RWPE1 (cell line): Measurements from ENCODE around the gene ZMYM1.
A peak's percentile ranks its signal among the peaks of the same experiment; 100 is the strongest.

ENCODE experiments used
- CTCF ChIA-PET: fragments of 350-600 bp; sonication (Branson Sonifier 250); formaldehyde crosslinking; extraction: SDS; loops from one replicate; lab custom pipeline; 2021; lab: Yijun Ruan, JAX
- POLR2A ChIA-PET: fragments of 400-600 bp; formaldehyde crosslinking; extraction: SDS; loops from one replicate; lab custom pipeline; 2020; ENCODE audit warnings: antibody characterized with exemption; ENCODE audit not compliant: low non-redundant PET; lab: Yijun Ruan, JAX
- DNase-seq: peaks from one replicate; pipeline ENCODE4 v3.0.0; 2012; ENCODE audit warnings: low spot score
- H3K27ac ChIP-seq: fragments of 450-650 bp; 2 replicates; pipeline ENCODE4 v1.5.1; 2017
- TF ChIP-seq, protein P1 (sequence below): fragments of 450-650 bp; conservative IDR thresholded peaks from 2 replicates; pipeline ENCODE4 v1.5.1; 2017; ENCODE audit warnings: low read depth, mild to moderate bottlenecking

Gene ZMYM1

DNA sequence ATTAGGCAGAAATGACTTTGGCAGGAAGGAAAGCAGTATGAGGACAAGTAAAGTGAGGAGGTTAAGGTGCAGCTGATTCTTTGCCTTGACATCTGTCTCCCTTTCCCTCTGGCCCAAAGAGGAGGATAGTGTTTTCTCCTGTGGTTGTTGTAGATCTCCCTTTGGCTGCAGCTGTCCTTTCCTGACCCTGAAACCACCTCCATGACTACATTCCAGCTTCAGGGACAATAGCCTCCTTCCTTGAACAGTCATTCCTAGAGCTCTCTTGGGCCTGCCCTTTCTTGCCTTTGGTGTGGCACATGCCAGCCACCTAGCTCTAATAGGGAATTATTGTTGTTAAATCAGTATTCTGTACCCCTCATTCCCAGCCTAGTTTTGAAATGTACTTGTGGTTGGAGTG is 6.2 kb downstream of the ZMYM1 start:
- peak overlapping the region; percentile 84 for H3K27ac ChIP-seq
- DNase-seq, result peak; percentile 73
- ChIA-PET CTCF (interaction anchor here (0.6 to 0.7 kb wide), 2 partner anchors 54 to 223 kb away, joined by 3 read pairs; partner anchors contain the start of gene ZMYM6), POLR2A (no interaction called here)
- TF ChIP-seq, protein P1, sequence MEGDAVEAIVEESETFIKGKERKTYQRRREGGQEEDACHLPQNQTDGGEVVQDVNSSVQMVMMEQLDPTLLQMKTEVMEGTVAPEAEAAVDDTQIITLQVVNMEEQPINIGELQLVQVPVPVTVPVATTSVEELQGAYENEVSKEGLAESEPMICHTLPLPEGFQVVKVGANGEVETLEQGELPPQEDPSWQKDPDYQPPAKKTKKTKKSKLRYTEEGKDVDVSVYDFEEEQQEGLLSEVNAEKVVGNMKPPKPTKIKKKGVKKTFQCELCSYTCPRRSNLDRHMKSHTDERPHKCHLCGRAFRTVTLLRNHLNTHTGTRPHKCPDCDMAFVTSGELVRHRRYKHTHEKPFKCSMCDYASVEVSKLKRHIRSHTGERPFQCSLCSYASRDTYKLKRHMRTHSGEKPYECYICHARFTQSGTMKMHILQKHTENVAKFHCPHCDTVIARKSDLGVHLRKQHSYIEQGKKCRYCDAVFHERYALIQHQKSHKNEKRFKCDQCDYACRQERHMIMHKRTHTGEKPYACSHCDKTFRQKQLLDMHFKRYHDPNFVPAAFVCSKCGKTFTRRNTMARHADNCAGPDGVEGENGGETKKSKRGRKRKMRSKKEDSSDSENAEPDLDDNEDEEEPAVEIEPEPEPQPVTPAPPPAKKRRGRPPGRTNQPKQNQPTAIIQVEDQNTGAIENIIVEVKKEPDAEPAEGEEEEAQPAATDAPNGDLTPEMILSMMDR, result no peak

DNA sequence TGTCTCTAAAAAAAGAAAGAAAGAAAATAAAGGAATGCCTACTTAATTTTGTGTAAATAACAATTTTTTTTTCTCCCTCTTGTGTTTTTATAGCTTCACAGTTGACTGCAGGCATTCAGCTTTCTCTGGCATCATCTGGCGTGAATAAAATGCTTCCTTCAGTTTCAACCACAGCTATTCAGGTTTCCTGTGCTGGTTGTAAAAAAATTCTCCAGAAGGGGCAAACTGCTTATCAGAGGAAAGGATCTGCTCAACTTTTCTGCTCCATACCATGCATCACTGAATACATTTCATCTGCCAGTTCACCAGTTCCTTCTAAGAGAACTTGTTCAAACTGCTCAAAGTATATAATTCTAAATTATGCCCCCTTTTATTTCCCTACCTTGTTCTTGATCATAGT is 18.0 kb downstream of the ZMYM1 start:
- TF ChIP-seq, protein P1, result no peak
- ChIA-PET POLR2A (no interaction called here), CTCF (no interaction called here)
- no peak overlapping the region for H3K27ac ChIP-seq
- DNase-seq, result no peak

DNA sequence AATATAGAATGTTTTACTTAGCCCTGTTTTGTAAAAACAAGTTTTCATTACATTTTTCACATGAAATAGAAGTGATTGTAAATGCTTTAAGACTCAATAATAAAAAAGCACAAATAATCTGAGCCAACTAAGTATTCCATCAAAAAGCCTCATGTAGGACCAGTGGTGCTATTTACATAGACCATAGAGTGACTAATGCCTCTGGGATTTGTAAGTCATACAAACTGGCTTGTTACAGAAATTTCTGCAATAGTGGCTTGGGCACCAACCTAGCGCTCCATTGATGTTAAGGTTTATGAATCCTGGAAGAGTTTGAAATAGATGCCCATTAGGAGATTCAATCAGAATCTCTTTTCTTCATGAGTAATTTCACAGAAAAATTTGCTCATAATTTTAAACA is 31.9 kb downstream of the ZMYM1 start:
- no peak overlapping the region for H3K27ac ChIP-seq
- TF ChIP-seq, protein P1, result no peak
- ChIA-PET POLR2A (no interaction called here), CTCF (interaction anchor here (0.6 kb wide), 1 partner anchor 150 kb away, joined by 4 read pairs; no protein-coding TSS in a partner anchor)
- peak; percentile 34 for DNase-seq

DNA sequence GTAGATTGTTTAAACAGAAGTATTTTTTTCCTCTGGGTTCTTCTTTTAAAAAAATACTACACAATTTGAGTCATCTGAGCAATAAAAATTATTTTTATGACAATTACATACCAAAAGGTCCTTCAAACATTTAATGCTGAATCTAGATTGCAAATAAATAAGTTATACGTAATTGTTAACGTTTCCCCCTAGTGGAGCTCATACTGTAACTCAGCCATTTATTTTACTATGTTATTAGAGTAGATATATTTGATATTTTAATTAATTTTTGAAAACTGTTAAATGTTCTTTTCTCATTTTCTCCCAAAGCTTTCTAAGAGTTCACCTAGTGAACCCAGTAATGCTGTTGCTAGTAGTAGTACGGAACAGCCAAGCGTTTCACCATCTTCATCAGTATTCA is 33.5 kb downstream of the ZMYM1 start:
- POLR2A ChIA-PET, result no interaction called here
- CTCF ChIA-PET, result interaction anchor here (0.6 to 0.7 kb wide), 2 partner anchors 547 to 1603 kb away, joined by 3 to 4 read pairs; no protein-coding TSS in a partner anchor

DNA sequence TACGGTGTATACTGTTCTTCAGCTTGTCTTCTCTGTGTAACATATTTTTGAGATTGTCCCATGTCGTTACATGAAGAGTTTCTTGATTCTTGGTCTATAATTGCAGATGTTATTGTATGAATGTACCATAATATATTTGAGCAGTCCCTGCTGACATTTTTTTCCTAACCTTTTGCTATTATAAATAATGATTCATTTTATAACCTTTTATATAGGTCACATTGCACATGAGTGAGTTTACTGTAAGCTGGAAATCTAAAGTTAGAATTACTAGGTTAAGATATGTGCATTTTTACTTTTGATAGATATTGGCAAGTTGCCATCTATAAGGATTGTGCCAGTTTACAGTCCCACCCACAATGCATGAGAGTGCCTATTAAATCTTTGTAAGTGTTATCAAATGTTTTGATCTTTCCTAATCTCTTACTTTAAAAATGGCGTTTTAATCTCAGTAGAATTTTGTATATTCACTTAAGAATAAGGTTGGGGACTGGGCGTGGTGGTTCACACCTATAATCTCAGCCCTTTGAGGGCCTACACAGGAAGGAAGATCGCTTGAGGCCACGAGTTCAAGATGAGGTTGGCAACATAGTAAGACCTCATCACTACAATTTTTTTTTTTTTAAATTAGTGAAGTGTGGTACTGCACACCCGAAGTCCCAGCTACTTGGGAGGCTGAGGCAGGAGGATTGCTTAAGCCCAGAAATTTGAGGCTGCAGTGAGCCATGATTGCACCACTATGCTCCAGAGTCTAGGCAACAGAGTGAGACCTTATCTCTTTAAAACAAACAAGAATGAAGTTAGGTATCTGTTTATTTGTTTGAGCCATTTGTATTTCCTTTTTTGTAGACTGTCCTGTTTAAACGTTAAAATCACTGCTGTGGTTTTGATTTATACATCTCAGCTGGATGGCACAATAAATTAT is 36.5 kb downstream of the ZMYM1 start:
- H3K27ac ChIP-seq, result no peak overlapping the region
- ChIA-PET POLR2A (no interaction called here), CTCF (interaction anchor here (0.6 kb wide), 1 partner anchor 333 kb away, joined by 3 read pairs; no protein-coding TSS in a partner anchor)
- DNase-seq, result no peak
- TF ChIP-seq, protein P1, result no peak

More for the DNA sequence above, 33.5 kb downstream of the ZMYM1 start:
- TF ChIP-seq, protein P1, result no peak
- no peak overlapping the region for H3K27ac ChIP-seq
- DNase-seq, result no peak

DNA sequence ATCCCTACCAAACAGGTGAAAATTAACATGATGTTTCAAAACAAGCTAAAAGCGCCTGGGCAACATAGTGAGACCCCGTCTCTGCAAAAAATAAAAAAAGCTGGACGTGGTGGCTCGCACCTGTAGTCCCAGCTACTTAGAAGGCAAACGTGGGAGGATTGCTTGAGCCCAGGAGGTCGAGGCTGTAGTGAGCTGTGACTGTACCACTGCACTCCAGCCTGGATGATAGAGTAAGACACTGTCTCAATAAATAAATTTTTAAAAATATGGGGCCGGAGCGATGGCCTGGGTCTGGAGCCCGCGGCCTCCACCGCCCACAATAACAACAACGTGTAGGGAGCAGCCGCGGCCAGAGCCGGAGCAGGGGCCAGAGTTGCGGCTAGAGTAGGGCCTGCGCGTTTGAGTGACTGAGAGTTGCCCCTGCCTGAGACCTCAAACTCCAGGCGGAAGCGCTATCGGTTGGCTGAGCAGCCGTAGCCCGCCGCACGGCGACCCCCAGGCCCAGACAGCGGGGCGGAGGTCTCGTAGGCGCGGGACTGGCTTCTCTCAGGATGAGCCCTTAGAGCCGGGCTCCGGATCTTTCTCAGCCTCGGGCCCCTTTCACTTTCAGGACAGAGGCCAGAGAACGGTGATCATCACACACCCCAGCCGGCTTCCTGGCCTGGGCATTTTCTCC is 41.4 kb downstream of the ZMYM1 start:
- ChIA-PET POLR2A (no interaction called here), CTCF (interaction anchor here (0.5 to 0.6 kb wide), 4 partner anchors 82 to 1747 kb away, joined by 3 to 8 read pairs (median 3); no protein-coding TSS in a partner anchor)
- no peak for DNase-seq
- H3K27ac ChIP-seq, result no peak overlapping the region
- TF ChIP-seq, protein P1, result no peak
